ENCODE measurements around the gene NAB1. TPM values are rescaled to one million over a fixed set of nuclear protein-coding genes. Genes with fewer than 3 reads are reported as not detected.

The NAB1 gene
- total RNA-seq, 1 donor from 2014 or later: 71.5 TPM

Other genes with a start within 250 kb of the NAB1 start
- 0.25 and 0.37 TPM in 2 replicates for gene MFSD6, start 240.7 kb upstream of the NAB1 start, total RNA-seq (ENCODE audit: low replicate concordance)
- gene NEMP2, start 114.4 kb upstream of the NAB1 start, total RNA-seq (ENCODE audit: low replicate concordance): 3.9 and 13.8 TPM in 2 replicates
- gene GLS, start 231.7 kb downstream of the NAB1 start, total RNA-seq (ENCODE audit: low replicate concordance): 42.0 and 54.0 TPM in 2 replicates